ENCODE measurements around the gene RNASE1. TPM values are rescaled to one million over a fixed set of nuclear protein-coding genes. Genes with fewer than 3 reads are reported as not detected.

RNASE1 gene
- polyA plus RNA-seq, 1 donor (not counting 4 experiments of a cell fraction or from before 2014, with no cell fraction given), result 0.09 TPM

DNA sequence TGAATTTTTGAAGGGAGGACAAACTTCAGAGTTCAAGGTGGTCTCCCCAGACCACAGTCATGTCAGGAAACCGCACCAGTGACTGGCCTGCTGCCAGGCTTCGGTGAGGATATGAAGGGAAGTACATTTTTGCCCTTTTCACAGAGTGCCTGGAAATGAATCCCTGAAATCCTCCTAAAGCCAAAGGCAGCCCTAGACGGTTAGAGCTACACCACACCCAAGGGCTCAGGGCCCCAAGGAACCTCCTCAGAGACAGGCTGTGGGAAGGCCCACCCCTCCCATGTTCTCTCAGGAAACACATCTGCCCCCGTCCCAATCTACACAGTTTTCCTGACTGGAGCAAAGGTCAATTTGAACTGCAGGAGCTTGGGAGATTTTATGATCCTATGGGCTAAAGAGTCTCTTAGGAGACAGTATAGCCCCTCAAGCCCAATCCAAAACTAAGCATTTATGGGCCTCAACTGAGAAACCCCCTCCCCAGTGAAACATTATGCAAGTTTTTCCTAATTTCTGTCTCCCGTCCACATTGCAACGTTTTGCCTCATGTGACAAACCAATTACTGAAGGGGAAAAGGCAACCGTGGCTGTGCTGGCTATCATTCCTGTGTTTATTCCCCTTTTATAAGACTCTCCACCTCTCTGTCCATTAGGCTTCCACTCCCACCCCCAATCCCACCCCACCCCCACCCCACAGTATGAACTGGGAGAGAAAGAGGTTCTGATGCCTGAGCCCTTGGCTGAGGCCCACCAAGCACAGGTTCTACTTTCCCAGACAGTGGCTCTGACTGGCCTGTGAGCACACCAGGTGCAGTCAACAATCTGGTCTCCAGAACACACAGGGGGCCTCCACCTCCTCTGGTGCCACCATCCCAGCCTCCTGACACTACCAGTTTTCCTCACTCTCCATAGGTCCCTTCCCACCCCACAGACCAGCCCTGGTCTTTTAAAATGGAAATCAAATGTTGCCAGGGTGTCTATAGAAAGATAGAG, 9.6 kb upstream of the RNASE1 start:
- no peak overlapping the region for H3K27ac ChIP-seq (ENCODE audit: control insufficient read depth, insufficient read depth, low read length)
- H4K20me1 ChIP-seq (ENCODE audit: control insufficient read depth, extremely low read depth, insufficient read depth, low read length), result no peaks in the 10 kb centered on the region
- no peaks in the 10 kb centered on the region for H3K4me1 ChIP-seq (ENCODE audit: control insufficient read depth, extremely low read depth, insufficient read depth, low read length)
- no peak overlapping the region for H3K9ac ChIP-seq (ENCODE audit: control insufficient read depth, extremely low read depth, insufficient read depth, low read length)
- dilution Hi-C loops (cut with MboI; ENCODE audit: extremely low pct_ligation_motif_present, low sequenced_read_pairs), result no loop called here
- no peak overlapping the region for H3K4me2 ChIP-seq (ENCODE audit: control insufficient read depth, extremely low read depth, insufficient read depth, low read depth, low read length)
- DNase-seq (ENCODE audit: low read depth, low spot score) (no peak), FAIRE-seq (no peak)
- no peaks in the 10 kb centered on the region for H3K79me2 ChIP-seq (ENCODE audit: control insufficient read depth, insufficient read depth, low read length)
- H3K36me3 ChIP-seq (ENCODE audit: control insufficient read depth in 2 of 2, extremely low read depth in 1 of 2, insufficient read depth in 2 of 2, low read length in 2 of 2), result no peaks in the 10 kb centered on the region
- no peak for TF ChIP-seq CTCF (optimal IDR thresholded peaks at IDR 0.05 in 1 of 3, IDR thresholded peaks at IDR 0.05 in 1 of 3, conservative IDR thresholded peaks at IDR 0.05 in 1 of 3; ENCODE audit: extremely low read depth in 1 of 3, insufficient read depth in 2 of 3, low read length in 3 of 3)
- no peak for TF ChIP-seq EZH2 (IDR thresholded peaks at IDR 0.05; ENCODE audit: low read length)
- no peaks in the 10 kb centered on the region for H3K9me1 ChIP-seq (ENCODE audit: control insufficient read depth, extremely low read depth, insufficient read depth, low read length)
- H3K9me3 ChIP-seq (ENCODE audit: control insufficient read depth, low read depth, low read length), result no peaks in the 10 kb centered on the region
- no peak overlapping the region for H3K4me3 ChIP-seq (ENCODE audit: control insufficient read depth in 2 of 3, extremely low read depth in 1 of 3, insufficient read depth in 2 of 3, low read depth in 1 of 3, low read length in 3 of 3)
- no peak overlapping the region for H2AFZ ChIP-seq (ENCODE audit: control insufficient read depth, low read length)
- no peaks in the 10 kb centered on the region for H3K27me3 ChIP-seq (ENCODE audit: control insufficient read depth, extremely low read depth, insufficient read depth, low read length)

GRCh38 chr14:20809917-20810316, 7.3 kb upstream of the RNASE1 start:
- DNase-seq (ENCODE audit: low read depth, low spot score) (no peak), FAIRE-seq (no peak)
- H3K4me3 ChIP-seq (ENCODE audit: control insufficient read depth in 2 of 3, extremely low read depth in 1 of 3, insufficient read depth in 2 of 3, low read depth in 1 of 3, low read length in 3 of 3), result no peak overlapping the region
- H3K9me3 ChIP-seq (ENCODE audit: control insufficient read depth, low read depth, low read length), result no peaks in the 10 kb centered on the region
- H3K9me1 ChIP-seq (ENCODE audit: control insufficient read depth, extremely low read depth, insufficient read depth, low read length), result no peaks in the 10 kb centered on the region
- no peak overlapping the region for H3K27ac ChIP-seq (ENCODE audit: control insufficient read depth, insufficient read depth, low read length)
- no peaks in the 10 kb centered on the region for H3K36me3 ChIP-seq (ENCODE audit: control insufficient read depth in 2 of 2, extremely low read depth in 1 of 2, insufficient read depth in 2 of 2, low read length in 2 of 2)
- no peak overlapping the region for H3K4me2 ChIP-seq (ENCODE audit: control insufficient read depth, extremely low read depth, insufficient read depth, low read depth, low read length)
- H4K20me1 ChIP-seq (ENCODE audit: control insufficient read depth, extremely low read depth, insufficient read depth, low read length), result no peaks in the 10 kb centered on the region
- dilution Hi-C loops (cut with MboI; ENCODE audit: extremely low pct_ligation_motif_present, low sequenced_read_pairs), result no loop called here
- no peak overlapping the region for H3K9ac ChIP-seq (ENCODE audit: control insufficient read depth, extremely low read depth, insufficient read depth, low read length)
- H3K79me2 ChIP-seq (ENCODE audit: control insufficient read depth, insufficient read depth, low read length), result no peaks in the 10 kb centered on the region
- H3K27me3 ChIP-seq (ENCODE audit: control insufficient read depth, extremely low read depth, insufficient read depth, low read length), result no peaks in the 10 kb centered on the region
- no peak overlapping the region for H2AFZ ChIP-seq (ENCODE audit: control insufficient read depth, low read length)
- no peak for TF ChIP-seq CTCF (optimal IDR thresholded peaks at IDR 0.05 in 1 of 3, IDR thresholded peaks at IDR 0.05 in 1 of 3, conservative IDR thresholded peaks at IDR 0.05 in 1 of 3; ENCODE audit: extremely low read depth in 1 of 3, insufficient read depth in 2 of 3, low read length in 3 of 3)
- TF ChIP-seq EZH2 (IDR thresholded peaks at IDR 0.05; ENCODE audit: low read length), result no peak
- H3K4me1 ChIP-seq (ENCODE audit: control insufficient read depth, extremely low read depth, insufficient read depth, low read length), result no peaks in the 10 kb centered on the region
